ENCODE data around the gene PIK3AP1.

PIK3AP1 gene

GRCh38 chr10:96642973-96643372 is 77.3 kb downstream of the PIK3AP1 start:
- Histone ChIP-seq H3K27me3 (ENCODE audit: control insufficient read depth, insufficient read depth, low read length) (no peaks in the 10 kb centered on the region), H3K9ac (ENCODE audit: low read length) (no peak overlapping the region), H3K4me3 (ENCODE audit: low read length) (no peak overlapping the region), H3K36me3 (ENCODE audit: control insufficient read depth, insufficient read depth, low read length) (no peaks in the 10 kb centered on the region), H3K9me3 (ENCODE audit: control insufficient read depth, low read length) (no peaks in the 10 kb centered on the region), H3K4me1 (ENCODE audit: control insufficient read depth, insufficient read depth, low read length) (no peaks in the 10 kb centered on the region)

DNA sequence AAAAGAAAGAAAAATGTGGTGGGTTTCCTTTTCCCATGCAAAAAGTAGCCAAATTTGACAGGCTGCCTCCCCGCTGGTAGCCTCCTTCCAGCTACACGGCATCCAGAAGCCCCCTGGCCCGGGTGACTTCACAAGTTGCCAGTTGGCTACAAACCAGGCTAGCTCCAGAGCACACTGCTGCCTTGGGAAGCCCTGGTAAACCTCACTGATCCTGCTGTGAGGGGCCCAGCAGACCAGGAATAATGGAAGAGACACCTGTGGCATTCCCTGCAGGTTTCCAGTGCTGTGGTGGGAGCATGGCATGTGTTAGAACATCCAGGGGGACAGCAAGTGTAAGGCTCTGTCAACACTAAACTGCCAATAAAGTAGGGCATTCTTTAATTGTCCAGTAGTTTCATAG is 77.8 kb downstream of the PIK3AP1 start:
- H3K4me1 ChIP-seq (ENCODE audit: control insufficient read depth, insufficient read depth, low read length) = no peaks in the 10 kb centered on the region
- H3K36me3 ChIP-seq (ENCODE audit: control insufficient read depth, insufficient read depth, low read length) = no peaks in the 10 kb centered on the region
- no peak overlapping the region for H3K9ac ChIP-seq (ENCODE audit: low read length)
- no peaks in the 10 kb centered on the region for H3K9me3 ChIP-seq (ENCODE audit: control insufficient read depth, low read length)
- H3K27me3 ChIP-seq (ENCODE audit: control insufficient read depth, insufficient read depth, low read length) = no peaks in the 10 kb centered on the region
- no peak overlapping the region for H3K4me3 ChIP-seq (ENCODE audit: low read length)

DNA sequence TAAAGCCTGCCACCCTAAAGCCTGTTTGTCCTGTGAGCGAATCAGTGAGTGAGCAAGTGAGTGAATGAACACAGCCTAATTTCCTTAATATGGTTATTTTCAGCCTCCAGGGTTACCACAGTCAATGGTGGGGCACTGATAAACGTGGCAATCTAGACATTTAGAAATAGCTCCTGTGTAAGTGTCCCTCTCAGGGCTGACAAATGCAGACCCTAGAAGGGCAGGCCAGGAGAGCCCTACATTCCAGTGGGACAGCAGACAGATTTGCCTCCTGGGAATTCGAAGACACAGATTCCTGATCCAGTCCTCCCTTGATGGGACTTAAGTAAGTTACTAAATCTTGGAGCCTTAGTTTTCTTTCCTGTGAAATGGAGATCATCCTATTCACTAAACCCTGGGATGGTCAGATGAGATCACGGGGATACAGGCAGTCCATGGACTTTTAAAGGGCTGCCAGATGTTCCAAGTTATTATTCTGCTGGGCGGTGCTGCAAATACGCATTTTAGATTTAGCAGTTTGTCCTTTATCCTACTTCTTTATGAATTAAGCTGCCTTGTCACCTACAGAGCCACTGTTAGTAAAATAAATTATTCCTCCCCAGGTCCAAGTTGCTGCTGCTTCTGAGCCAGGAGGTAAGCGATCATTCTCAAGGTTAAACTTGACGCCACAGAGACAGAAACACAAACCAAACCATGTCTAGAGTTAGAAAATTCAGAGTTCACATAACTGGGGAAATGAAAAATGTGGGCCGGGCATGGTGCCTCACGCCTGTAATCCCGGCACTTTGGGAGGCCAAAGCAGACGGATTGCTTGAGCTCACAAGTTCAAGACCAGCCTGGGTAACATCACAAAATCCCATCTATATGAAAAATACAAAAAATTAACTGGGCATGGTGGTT is 78.7 kb downstream of the PIK3AP1 start:
- Histone ChIP-seq H3K36me3 (ENCODE audit: control insufficient read depth, insufficient read depth, low read length) (no peaks in the 10 kb centered on the region), H3K9ac (ENCODE audit: low read length) (no peak overlapping the region), H3K4me3 (ENCODE audit: low read length) (no peak overlapping the region), H3K9me3 (ENCODE audit: control insufficient read depth, low read length) (no peaks in the 10 kb centered on the region), H3K27me3 (ENCODE audit: control insufficient read depth, insufficient read depth, low read length) (no peaks in the 10 kb centered on the region), H3K4me1 (ENCODE audit: control insufficient read depth, insufficient read depth, low read length) (no peaks in the 10 kb centered on the region)

GRCh38 chr10:96639899-96640298 is 80.4 kb downstream of the PIK3AP1 start:
- H3K4me1 ChIP-seq (ENCODE audit: control insufficient read depth, insufficient read depth, low read length) = peaks cover 5% of the 10 kb centered on the region
- no peak overlapping the region for H3K9ac ChIP-seq (ENCODE audit: low read length)
- no peaks in the 10 kb centered on the region for H3K36me3 ChIP-seq (ENCODE audit: control insufficient read depth, insufficient read depth, low read length)
- H3K9me3 ChIP-seq (ENCODE audit: control insufficient read depth, low read length) = no peaks in the 10 kb centered on the region
- H3K4me3 ChIP-seq (ENCODE audit: low read length) = no peak overlapping the region
- no peaks in the 10 kb centered on the region for H3K27me3 ChIP-seq (ENCODE audit: control insufficient read depth, insufficient read depth, low read length)

DNA sequence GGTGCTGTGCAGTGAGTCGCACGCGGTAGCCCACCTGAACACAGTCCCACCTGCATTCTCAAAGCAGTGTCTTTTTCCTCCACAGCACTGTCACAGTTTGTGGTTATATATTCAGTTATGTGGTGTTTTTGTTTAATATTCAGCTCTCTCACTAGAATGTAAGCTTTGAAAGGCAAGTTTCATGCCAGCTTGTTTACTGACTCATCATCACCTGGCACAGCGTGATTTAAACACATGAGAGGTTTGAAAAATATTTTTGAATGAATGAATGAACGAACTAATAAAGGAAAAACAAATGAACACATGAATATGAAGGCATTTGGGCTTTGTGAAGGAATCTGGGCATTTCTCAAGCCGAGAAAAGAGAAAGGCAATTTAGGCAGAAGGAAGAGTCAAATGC is 81.6 kb downstream of the PIK3AP1 start:
- Histone ChIP-seq H3K36me3 (ENCODE audit: control insufficient read depth, insufficient read depth, low read length) (no peaks in the 10 kb centered on the region), H3K9ac (ENCODE audit: low read length) (no peak overlapping the region), H3K9me3 (ENCODE audit: control insufficient read depth, low read length) (no peaks in the 10 kb centered on the region), H3K27me3 (ENCODE audit: control insufficient read depth, insufficient read depth, low read length) (no peaks in the 10 kb centered on the region), H3K4me3 (ENCODE audit: low read length) (no peak overlapping the region), H3K4me1 (ENCODE audit: control insufficient read depth, insufficient read depth, low read length) (peaks cover 5% of the 10 kb centered on the region)

GRCh38 chr10:96638120-96638519 is 82.2 kb downstream of the PIK3AP1 start:
- H3K4me1 ChIP-seq (ENCODE audit: control insufficient read depth, insufficient read depth, low read length) = peaks cover 6% of the 10 kb centered on the region
- H3K9me3 ChIP-seq (ENCODE audit: control insufficient read depth, low read length) = no peaks in the 10 kb centered on the region
- H3K27me3 ChIP-seq (ENCODE audit: control insufficient read depth, insufficient read depth, low read length) = no peaks in the 10 kb centered on the region
- H3K4me3 ChIP-seq (ENCODE audit: low read length) = no peak overlapping the region
- H3K36me3 ChIP-seq (ENCODE audit: control insufficient read depth, insufficient read depth, low read length) = no peaks in the 10 kb centered on the region
- no peak overlapping the region for H3K9ac ChIP-seq (ENCODE audit: low read length)

DNA sequence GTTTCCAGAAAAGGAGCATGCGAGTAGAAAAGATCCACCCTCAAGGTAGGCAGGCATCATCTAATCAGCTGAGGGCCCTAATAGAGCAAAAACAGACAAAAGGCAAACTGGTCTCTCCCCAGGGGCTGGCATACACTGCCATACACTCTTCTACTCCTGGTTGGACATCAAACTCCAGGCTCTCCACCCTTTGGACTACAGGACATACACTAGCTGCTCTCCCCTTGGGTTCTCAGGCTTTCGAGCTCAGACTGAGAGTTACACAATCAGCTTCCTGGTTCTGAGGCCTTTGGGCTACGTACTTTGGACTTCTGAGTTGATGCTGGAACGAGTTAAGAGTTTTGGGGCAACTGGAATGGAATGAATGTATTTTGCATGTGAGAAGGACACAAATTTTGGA is 82.6 kb downstream of the PIK3AP1 start:
- Histone ChIP-seq H3K9me3 (ENCODE audit: control insufficient read depth, low read length) (no peaks in the 10 kb centered on the region), H3K36me3 (ENCODE audit: control insufficient read depth, insufficient read depth, low read length) (no peaks in the 10 kb centered on the region), H3K9ac (ENCODE audit: low read length) (no peak overlapping the region), H3K27me3 (ENCODE audit: control insufficient read depth, insufficient read depth, low read length) (no peaks in the 10 kb centered on the region), H3K4me3 (ENCODE audit: low read length) (no peak overlapping the region), H3K4me1 (ENCODE audit: control insufficient read depth, insufficient read depth, low read length) (peaks cover 10% of the 10 kb centered on the region)

GRCh38 chr10:96636551-96636950 is 83.8 kb downstream of the PIK3AP1 start:
- Histone ChIP-seq H3K9me3 (ENCODE audit: control insufficient read depth, low read length) (no peaks in the 10 kb centered on the region), H3K9ac (ENCODE audit: low read length) (no peak overlapping the region), H3K4me3 (ENCODE audit: low read length) (no peak overlapping the region), H3K27me3 (ENCODE audit: control insufficient read depth, insufficient read depth, low read length) (no peaks in the 10 kb centered on the region), H3K4me1 (ENCODE audit: control insufficient read depth, insufficient read depth, low read length) (peaks cover 14% of the 10 kb centered on the region), H3K36me3 (ENCODE audit: control insufficient read depth, insufficient read depth, low read length) (no peaks in the 10 kb centered on the region)

GRCh38 chr10:96632974-96633710 is 87.2 kb downstream of the PIK3AP1 start:
- no peaks in the 10 kb centered on the region for H3K9me3 ChIP-seq (ENCODE audit: control insufficient read depth, low read length)
- peaks cover 14% of the 10 kb centered on the region for H3K4me1 ChIP-seq (ENCODE audit: control insufficient read depth, insufficient read depth, low read length)
- no peaks in the 10 kb centered on the region for H3K36me3 ChIP-seq (ENCODE audit: control insufficient read depth, insufficient read depth, low read length)
- no peaks in the 10 kb centered on the region for H3K27me3 ChIP-seq (ENCODE audit: control insufficient read depth, insufficient read depth, low read length)
- H3K4me3 ChIP-seq (ENCODE audit: low read length) = no peak overlapping the region
- H3K9ac ChIP-seq (ENCODE audit: low read length) = no peak overlapping the region

- Histone ChIP-seq H3K9me3 (ENCODE audit: control insufficient read depth, low read length) (no peaks in the 10 kb centered on the region), H3K4me3 (ENCODE audit: low read length) (no peak overlapping the region), H3K27me3 (ENCODE audit: control insufficient read depth, insufficient read depth, low read length) (no peaks in the 10 kb centered on the region), H3K4me1 (ENCODE audit: control insufficient read depth, insufficient read depth, low read length) (peaks cover 19% of the 10 kb centered on the region), H3K9ac (ENCODE audit: low read length) (no peak overlapping the region), H3K36me3 (ENCODE audit: control insufficient read depth, insufficient read depth, low read length) (no peaks in the 10 kb centered on the region)
Measured at GRCh38 chr10:96627292-96627691, 93.0 kb downstream of the PIK3AP1 start.

DNA sequence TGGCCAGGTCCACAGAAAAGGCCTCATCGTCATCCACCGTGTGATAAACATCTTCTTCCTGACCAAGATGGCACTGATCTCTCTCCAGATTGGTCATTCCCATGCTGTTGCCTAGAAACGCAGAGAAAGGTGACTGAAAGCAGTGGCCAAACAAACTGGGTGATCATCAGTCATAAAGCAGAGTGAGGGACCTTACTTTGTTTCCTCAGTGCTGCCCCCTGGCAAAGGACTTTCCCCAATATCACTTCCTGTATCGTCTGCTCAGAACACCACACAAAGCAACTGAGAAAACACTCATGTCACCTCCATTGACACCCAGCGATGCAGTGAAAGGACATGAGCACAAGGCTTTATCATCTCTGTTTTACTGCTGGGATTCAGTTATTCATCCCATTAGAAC is 93.5 kb downstream of the PIK3AP1 start:
- Histone ChIP-seq H3K4me1 (ENCODE audit: control insufficient read depth, insufficient read depth, low read length) (peaks cover 24% of the 10 kb centered on the region), H3K4me3 (ENCODE audit: low read length) (no peak overlapping the region), H3K27me3 (ENCODE audit: control insufficient read depth, insufficient read depth, low read length) (no peaks in the 10 kb centered on the region), H3K36me3 (ENCODE audit: control insufficient read depth, insufficient read depth, low read length) (no peaks in the 10 kb centered on the region), H3K9me3 (ENCODE audit: control insufficient read depth, low read length) (no peaks in the 10 kb centered on the region), H3K9ac (ENCODE audit: low read length) (no peak overlapping the region)

DNA sequence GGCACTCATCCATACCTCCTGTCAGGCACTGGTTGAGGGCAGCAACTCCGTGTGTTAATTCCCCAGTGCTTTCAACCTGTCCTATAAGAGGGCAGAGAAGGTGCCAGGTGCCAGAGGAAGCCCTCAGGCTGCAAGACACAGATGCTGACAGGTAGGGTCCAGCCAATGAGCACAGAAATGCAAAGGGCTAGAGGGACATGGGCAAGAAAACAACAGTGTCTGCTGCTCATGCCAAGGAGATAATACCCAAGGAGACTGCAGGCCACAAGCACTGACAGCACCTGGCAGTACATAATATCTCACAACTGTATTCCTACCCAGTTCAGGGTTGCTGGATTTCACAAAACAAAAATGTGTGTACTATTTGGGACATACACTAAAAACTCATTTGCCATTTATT is 95.1 kb downstream of the PIK3AP1 start:
- H3K9me3 ChIP-seq (ENCODE audit: control insufficient read depth, low read length) = no peaks in the 10 kb centered on the region
- H3K4me1 ChIP-seq (ENCODE audit: control insufficient read depth, insufficient read depth, low read length) = peaks cover 40% of the 10 kb centered on the region
- H3K9ac ChIP-seq (ENCODE audit: low read length) = no peak overlapping the region
- no peak overlapping the region for H3K4me3 ChIP-seq (ENCODE audit: low read length)
- H3K36me3 ChIP-seq (ENCODE audit: control insufficient read depth, insufficient read depth, low read length) = no peaks in the 10 kb centered on the region
- no peaks in the 10 kb centered on the region for H3K27me3 ChIP-seq (ENCODE audit: control insufficient read depth, insufficient read depth, low read length)

Measured in mucosa of stomach (tissue), 1 donor.